HS-5 (cell line): ENCODE measurements around the gene CDH5.
"Not testable (repeated sequence)": the region's sequence is repeated elsewhere in the genome, so short reads cannot be mapped to it uniquely, and the experiment has no call there.

ENCODE experiments used
- DNase-seq: peaks from one replicate; pipeline ENCODE4 v3.0.0-alpha.2; 2012; ENCODE audit warnings: low read depth

The CDH5 gene

DNA sequence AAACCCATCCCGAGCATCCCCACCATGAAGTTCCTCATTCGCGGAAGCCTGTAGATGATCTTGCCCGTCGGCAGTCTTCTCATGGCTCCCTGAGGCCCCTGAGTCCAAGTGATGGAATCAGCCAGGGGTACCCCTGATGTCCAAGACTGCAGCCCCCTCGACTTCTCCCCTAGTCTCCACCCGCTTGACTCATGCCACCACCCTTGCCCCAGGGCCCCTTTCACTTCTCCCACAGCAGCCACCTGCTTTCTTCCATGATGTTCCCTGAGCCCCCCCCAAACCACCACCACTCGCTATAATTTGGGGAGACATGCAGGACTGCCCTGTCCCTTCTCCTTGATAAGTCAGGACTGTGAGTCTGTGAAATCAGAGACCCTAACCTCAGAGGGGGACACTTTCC lies 72.0 kb downstream of the CDH5 start:
- DNase-seq = no peak

- DNase-seq = no peak
Measured at GRCh38 chr16:66439051-66439730, 72.7 kb downstream of the CDH5 start.

DNA sequence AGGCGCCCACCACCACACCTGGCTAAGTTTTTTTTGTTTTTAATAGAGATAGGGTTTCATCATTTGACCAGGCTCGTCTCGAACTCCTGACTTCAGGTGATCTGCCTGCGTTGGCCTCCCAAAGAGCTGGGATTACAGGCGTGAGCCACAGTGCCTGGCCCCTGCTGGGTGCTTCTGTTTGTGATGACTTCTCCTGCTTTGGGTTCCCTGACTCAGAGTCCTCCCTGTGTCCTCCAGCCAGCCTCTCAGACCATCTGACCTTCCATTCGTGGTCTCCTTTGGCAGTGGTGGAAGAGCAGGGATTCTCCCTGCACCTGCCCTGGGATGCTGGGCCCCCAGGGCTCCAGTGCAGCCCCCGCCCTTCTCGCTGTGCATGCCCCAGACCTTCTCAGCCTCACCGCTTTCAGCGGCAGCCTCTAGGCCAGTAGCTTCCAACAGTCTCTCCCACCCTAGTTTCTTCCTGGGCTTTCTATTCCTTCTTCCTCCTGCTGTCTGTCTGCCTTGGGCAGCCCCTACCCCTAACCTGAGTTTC lies 73.8 kb downstream of the CDH5 start:
- no peak for DNase-seq

DNA sequence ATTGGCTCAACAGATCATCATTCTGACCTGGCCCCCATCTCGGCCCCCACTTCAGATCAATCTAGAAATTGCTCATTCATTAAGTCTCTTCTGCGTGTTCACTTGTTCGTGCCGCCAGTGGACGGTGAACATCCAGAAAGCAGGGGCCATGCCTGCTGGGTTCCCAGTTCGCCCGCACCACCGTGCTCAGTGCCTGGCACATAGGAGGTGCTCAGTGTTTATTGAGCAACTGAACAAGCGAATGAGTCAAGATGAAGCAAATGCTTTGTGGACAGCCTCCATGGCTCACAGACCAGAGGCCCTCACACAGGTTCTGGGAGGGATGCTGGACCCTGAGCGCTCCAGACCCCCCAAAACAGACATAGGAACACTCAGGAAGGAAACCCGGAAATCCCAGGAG lies 74.5 kb downstream of the CDH5 start:
- no peak for DNase-seq

DNA sequence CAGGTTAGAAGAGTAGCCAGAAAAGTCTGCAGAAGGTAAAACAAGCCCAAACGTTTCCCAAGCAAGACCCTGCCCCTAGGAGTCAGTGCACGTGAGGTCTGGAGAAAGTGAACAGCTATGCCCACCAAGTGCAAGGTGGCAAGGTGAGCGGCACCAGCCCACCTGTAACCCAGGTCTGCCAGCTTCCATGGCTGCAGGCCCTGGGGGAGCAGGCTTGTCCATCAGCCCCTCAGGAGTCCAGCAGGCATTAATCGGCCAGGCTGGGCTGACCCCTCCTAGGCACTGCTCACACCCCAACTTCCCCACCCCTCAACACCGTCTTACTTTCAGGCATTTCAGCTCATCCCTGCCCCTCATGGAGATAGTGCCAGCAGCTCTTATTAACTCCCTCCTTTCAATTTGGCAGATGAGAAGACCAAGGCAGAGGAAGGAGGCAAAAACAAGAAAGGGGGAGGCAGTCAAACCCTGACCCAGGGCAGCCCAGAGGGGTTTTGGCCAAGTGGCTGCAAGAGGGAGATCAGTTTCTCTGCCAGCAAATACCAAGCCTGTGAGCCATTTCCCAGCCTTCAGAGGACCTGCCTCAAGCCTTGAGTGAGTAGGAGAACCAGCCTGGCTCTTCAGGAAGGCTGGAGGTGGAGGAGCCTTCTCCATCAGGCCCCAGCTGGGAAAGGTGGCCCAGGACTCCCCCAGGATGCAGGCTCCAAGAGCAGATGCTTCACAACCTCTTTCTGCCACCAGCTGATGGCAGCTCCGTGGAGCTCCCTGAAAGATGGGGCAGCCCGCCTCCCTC lies 75.3 kb downstream of the CDH5 start:
- DNase-seq = no peak

DNA sequence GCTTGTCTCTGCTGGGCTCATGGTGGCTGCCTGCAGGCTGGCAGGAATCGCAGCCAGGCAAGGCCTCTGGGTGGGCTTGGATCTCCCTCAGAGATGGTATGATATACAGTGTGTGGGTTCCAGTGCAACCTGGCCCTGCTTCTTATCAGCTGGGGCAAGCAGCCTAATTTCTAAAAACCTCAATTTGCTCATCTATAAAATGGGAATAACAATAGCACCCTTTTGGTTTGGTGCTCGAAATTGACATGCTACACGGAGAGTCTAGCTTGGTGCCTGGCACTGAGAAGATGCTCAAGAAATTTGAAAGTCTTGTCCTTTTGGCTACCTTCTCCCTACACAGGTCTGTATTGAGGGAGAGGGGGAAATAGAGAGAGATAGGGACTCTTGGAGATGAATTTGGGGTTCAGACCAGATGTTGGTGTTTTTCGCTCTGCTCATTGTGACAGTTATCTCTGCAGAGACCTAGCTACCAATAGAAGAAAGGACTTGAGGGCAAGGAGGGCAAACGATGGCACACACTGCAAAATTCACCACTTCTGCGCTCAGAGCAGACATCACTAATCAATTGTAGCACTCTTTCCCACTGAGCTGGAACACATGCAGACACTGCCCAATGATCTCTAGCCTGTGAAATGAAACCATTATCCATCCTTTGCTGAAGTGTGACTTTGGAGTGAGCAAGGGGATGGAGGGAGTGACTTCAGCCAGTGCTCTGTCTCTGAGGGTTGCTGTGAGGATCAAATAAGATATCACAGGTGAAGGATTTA lies 76.2 kb downstream of the CDH5 start:
- DNase-seq = no peak

DNA sequence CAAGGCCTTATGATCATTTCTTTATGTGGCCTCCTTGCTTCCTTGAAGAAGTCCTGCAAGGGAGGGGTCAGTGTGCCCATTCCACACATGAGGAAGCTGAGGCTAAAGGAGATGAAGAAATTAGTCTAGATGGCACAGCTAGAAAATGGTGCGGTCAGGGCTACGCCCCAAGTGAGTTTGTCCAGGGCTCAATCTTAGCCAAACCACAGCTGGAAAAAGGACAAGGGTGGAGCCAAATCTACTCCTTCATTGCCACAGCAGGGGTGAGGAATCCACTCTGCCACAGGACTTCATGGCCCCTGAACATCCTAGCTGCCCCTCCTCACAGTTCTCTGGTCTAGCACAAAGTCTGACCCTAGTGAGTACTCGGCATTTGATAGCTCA lies 76.8 kb downstream of the CDH5 start:
- no peak for DNase-seq

DNA sequence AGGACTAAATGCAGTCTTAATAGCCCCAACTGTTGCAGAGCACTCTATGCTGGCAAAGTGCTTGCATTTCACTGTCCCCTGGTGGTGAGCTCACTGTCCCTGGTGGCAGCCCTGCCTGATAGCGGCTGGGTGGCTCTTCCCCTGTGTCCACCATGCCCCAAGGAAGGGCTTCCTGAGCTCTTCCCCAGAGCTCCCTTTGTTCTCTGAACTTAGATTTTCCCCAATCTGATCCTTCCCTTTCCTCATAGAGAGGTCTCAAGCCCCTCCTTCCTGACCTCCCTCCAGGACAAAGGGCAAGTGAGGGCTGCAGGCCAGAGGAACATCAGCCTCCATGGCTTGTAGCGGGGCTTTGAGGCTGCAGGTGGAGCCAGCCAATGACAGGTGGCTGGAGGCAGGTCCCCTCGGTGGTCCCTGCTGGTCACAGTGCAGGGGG lies 77.6 kb downstream of the CDH5 start:
- no peak for DNase-seq

DNA sequence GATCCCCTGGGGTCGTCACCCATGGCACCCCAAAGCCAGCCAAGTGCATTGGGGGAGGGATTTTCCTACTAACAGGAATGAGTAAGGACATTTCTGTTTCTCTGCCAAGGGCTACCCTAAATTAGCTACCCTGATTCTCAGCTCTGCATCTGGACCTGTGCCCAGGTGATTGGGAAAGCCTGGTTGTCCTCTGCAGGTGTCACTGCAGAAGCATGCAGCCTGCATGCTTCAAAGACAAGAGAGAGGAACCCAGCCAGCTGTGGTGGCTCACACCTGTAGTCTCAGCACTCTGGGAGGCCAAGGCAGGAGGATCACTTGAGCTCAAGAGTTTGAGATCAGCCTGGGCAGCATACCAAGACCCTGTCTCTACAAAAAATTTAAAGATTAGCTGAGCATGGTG lies 80.2 kb downstream of the CDH5 start:
- no peak for DNase-seq

DNA sequence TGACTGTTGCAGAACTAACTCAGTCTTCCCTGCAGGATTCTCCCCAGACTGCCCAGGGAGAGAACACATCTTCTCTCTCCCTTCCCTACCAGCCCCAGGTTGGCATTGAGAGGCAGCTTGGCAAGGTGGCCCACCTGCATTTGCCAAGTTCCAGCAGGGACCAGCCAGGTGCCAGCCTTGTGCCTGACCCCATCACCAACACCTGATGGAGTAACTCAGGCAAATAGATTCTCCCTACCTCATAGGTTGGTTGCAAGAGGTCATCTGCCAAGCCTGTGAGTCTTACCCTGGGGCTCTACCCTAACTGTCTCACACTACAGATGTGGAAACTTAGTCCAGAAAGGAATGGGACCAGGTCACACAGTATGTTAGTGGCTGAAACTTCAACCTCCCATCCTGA lies 81.0 kb downstream of the CDH5 start:
- DNase-seq = no peak

- no peak for DNase-seq
Measured at GRCh38 chr16:66451548-66451947, 85.1 kb downstream of the CDH5 start.

GRCh38 chr16:66453230-66453629 lies 86.7 kb downstream of the CDH5 start:
- DNase-seq = not testable (repeated sequence)
